Smooth muscle cell (in vitro differentiated cells): ENCODE measurements around the gene XRN1. TPM values are rescaled to one million over a fixed set of nuclear protein-coding genes. Genes with fewer than 3 reads are reported as not detected.

Source experiments
- DNase-seq: peaks from one replicate; lab custom pipeline; 2025; ENCODE audit not compliant: unreplicated experiment; lab: John Stamatoyannopoulos, UW
- H2AFZ ChIP-seq: fragments of 200-600 bp; sonication (generic); 2 replicates; pipeline ENCODE4 v1.6.0; 2016; ENCODE audit warnings: antibody characterized with exemption, low read depth, mild to moderate bottlenecking
- H3F3A ChIP-seq: fragments of 200-600 bp; sonication (generic); 2 replicates; pipeline ENCODE4 v1.6.0; 2017; ENCODE audit warnings: antibody characterized with exemption, low read depth
- H3K27ac ChIP-seq: fragments of 200-600 bp; sonication (generic); 2 replicates; pipeline ENCODE4 v1.5.1; 2016; ENCODE audit warnings: low read depth, mild to moderate bottlenecking
- H3K27me3 ChIP-seq: fragments of 200-600 bp; sonication (generic); 2 replicates; pipeline ENCODE4 v1.6.1; 2016; ENCODE audit warnings: low read depth, mild to moderate bottlenecking
- H3K36me3 ChIP-seq: fragments of 200-600 bp; sonication (generic); 2 replicates; pipeline ENCODE4 v1.5.1; 2016; ENCODE audit warnings: low read depth
- H3K4me1 ChIP-seq: fragments of 200-600 bp; sonication (generic); 2 replicates; pipeline ENCODE4 v1.5.1; 2016; ENCODE audit warnings: low read depth
- H3K4me2 ChIP-seq: fragments of 200-600 bp; sonication (generic); 2 replicates; pipeline ENCODE4 v1.6.0; 2016; ENCODE audit warnings: mild to moderate bottlenecking
- H3K4me3 ChIP-seq: fragments of 200-600 bp; sonication (generic); 2 replicates; pipeline ENCODE4 v1.5.1; 2016; ENCODE audit warnings: mild to moderate bottlenecking
- H3K79me2 ChIP-seq: fragments of 200-600 bp; sonication (generic); 2 replicates; pipeline ENCODE4 v1.6.0; 2016; ENCODE audit warnings: low read depth, mild to moderate bottlenecking
- H3K9ac ChIP-seq: fragments of 200-600 bp; sonication (generic); 2 replicates; pipeline ENCODE4 v1.6.0; 2016; ENCODE audit warnings: low read depth
- H3K9me3 ChIP-seq: fragments of 200-600 bp; sonication (generic); replicated peaks from 2 replicates; pipeline ENCODE4 v1.5.1; 2016; ENCODE audit warnings: low read depth
- H4K20me1 ChIP-seq: fragments of 200-600 bp; sonication (generic); 2 replicates; pipeline ENCODE4 v1.6.0; 2016; ENCODE audit warnings: low read depth
- WGBS: methylation state at CpG from one replicate; pipeline ENCODE4 v1.1.7; 2016; ENCODE audit warnings: low lambda C conversion rate; 5-methylcytosine and 5-hydroxymethylcytosine counted together
- polyA plus RNA-seq: library from polyadenylated mRNA; unstranded; fragments of >200 nt; fragmentation: Nextera tagmentation; extraction: Ambion mirVana; gene quantifications from 2 replicates; pipeline ENCODE4 v1.2.1, GENCODE V29; 2016
- total RNA-seq: library from RNA; depleted of rRNA; stranded (reverse); fragments of >200 nt; gene quantifications from 2 replicates; pipeline ENCODE4 v1.2.3, GENCODE V29; 2014
- TF ChIP-seq, protein P1 (sequence below): fragments of 200-600 bp; sonication (generic); IDR thresholded peaks from 2 replicates; pipeline ENCODE4 v1.5.1; 2017; ENCODE audit warnings: borderline replicate concordance, mild to moderate bottlenecking, antibody characterized with exemption; ENCODE audit not compliant: insufficient read depth, poor library complexity, severe bottlenecking

The XRN1 gene
- total and polyA plus RNA-seq, 2 experiments from 2014 or later = 7.5 to 37.1 TPM

DNA sequence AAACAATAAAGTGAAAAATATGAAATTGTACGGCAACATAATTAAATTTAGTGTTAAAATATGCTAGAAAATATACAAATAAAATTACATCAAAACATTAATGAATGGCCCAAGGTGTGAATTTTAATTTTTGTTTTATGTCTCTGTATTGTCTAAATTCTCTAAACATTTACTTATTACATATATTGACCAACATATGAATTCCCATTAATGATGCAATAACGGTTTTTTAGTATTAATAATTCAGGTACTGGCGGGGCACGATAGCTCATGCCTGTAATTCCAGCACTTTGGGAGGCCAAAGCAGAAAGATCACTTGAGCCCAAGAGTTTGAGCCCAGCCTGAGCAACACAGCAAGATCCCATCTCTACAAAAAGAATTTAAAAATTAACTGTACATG is 20.6 kb upstream of the XRN1 start:
- Histone ChIP-seq H3K4me3 (no peak overlapping the region), H3K36me3 (no peaks in the 10 kb centered on the region), H3K79me2 (no peaks in the 10 kb centered on the region), H3K9ac (no peak overlapping the region), H2AFZ (no peak overlapping the region), H3K4me2 (no peak overlapping the region), H3F3A (no peaks in the 10 kb centered on the region), H3K27ac (no peak overlapping the region), H3K4me1 (no peaks in the 10 kb centered on the region), H3K27me3 (no peaks in the 10 kb centered on the region), H4K20me1 (no peaks in the 10 kb centered on the region), H3K9me3 (no peaks in the 10 kb centered on the region)
- 96% methylated on average over 4 of the region's 4 CpGs for WGBS
- TF ChIP-seq, protein P1, sequence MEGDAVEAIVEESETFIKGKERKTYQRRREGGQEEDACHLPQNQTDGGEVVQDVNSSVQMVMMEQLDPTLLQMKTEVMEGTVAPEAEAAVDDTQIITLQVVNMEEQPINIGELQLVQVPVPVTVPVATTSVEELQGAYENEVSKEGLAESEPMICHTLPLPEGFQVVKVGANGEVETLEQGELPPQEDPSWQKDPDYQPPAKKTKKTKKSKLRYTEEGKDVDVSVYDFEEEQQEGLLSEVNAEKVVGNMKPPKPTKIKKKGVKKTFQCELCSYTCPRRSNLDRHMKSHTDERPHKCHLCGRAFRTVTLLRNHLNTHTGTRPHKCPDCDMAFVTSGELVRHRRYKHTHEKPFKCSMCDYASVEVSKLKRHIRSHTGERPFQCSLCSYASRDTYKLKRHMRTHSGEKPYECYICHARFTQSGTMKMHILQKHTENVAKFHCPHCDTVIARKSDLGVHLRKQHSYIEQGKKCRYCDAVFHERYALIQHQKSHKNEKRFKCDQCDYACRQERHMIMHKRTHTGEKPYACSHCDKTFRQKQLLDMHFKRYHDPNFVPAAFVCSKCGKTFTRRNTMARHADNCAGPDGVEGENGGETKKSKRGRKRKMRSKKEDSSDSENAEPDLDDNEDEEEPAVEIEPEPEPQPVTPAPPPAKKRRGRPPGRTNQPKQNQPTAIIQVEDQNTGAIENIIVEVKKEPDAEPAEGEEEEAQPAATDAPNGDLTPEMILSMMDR = no peak
- no peak for DNase-seq

DNA sequence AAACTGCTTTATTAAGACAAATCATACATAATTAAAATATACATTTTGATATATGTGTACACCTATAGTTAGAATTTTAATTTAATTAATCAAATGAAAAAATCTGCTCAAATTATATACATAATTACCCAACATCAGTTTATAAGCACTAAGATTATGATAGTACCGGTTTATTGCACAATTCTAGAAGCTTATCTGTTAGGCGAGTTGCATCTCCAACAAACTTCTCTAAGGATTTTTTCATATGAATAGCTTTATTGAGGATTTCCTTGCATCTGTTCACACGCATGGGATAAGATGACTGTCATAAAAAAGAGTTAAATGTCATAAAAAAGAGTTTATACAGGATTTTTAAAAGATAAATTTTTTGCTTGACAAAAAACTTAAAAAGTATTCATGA is 19.9 kb upstream of the XRN1 start:
- Histone ChIP-seq H3K79me2 (no peaks in the 10 kb centered on the region), H2AFZ (no peak overlapping the region), H3K4me1 (no peaks in the 10 kb centered on the region), H3K4me3 (no peak overlapping the region), H3K9me3 (no peaks in the 10 kb centered on the region), H3K4me2 (no peak overlapping the region), H3K36me3 (no peaks in the 10 kb centered on the region), H3K9ac (no peak overlapping the region), H3F3A (no peaks in the 10 kb centered on the region), H4K20me1 (no peaks in the 10 kb centered on the region), H3K27me3 (no peaks in the 10 kb centered on the region), H3K27ac (no peak overlapping the region)
- TF ChIP-seq, protein P1 = no peak
- no peak for DNase-seq
- 79% methylated on average over 3 of the region's 3 CpGs for WGBS

DNA sequence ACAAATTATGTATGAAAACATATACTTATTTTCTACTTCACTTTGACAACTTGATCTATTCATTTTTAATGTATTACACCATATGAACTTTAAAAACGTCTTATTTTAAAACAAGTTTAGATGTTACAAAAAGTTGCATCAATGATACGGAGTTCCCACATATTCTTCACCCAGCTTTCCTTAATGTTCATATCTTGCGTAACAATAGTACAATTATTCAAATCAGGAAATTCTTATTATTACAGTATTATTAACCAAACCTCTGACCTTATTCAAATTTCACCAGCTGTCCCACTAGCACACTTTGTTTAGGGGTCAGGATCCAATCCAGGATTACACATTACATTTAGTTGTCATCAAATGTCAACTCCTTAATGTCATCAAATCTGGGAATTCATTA is 12.9 kb upstream of the XRN1 start:
- Histone ChIP-seq H3F3A (no peaks in the 10 kb centered on the region), H4K20me1 (no peaks in the 10 kb centered on the region), H3K27me3 (no peaks in the 10 kb centered on the region), H3K4me2 (no peak overlapping the region), H3K4me1 (no peaks in the 10 kb centered on the region), H3K79me2 (no peaks in the 10 kb centered on the region), H3K36me3 (peaks cover 17% of the 10 kb centered on the region), H3K9ac (no peak overlapping the region), H3K9me3 (no peaks in the 10 kb centered on the region), H3K4me3 (no peak overlapping the region), H2AFZ (no peak overlapping the region), H3K27ac (no peak overlapping the region)
- TF ChIP-seq, protein P1 = no peak
- 95% methylated on average over 3 of the region's 3 CpGs for WGBS
- no peak for DNase-seq

DNA sequence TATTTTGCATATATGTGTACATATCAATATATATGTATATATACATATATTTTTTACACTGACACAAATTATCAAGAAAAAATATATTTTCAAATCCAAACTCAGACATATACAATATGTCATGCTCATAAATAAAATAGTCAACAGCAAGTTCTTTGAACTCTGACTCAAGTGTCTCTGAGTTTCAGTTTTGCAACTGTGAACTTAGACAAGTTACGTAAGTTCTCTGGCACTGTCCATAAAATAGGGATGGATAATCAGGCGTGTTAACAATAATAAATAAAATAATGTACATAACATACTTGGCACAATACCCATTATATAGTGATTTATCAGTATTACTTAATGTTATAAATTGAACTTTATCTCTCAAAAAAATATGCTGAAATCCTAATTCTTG is 12.1 kb upstream of the XRN1 start:
- DNase-seq = no peak

More for the DNA sequence above, 12.1 kb upstream of the XRN1 start:
- 93% methylated on average over 2 of the region's 2 CpGs for WGBS
- Histone ChIP-seq H3F3A (no peaks in the 10 kb centered on the region), H2AFZ (no peak overlapping the region), H3K4me2 (no peak overlapping the region), H3K9ac (no peak overlapping the region), H3K27me3 (no peaks in the 10 kb centered on the region), H3K4me3 (no peak overlapping the region), H3K4me1 (no peaks in the 10 kb centered on the region), H3K9me3 (no peaks in the 10 kb centered on the region), H3K36me3 (peaks cover 17% of the 10 kb centered on the region), H4K20me1 (no peaks in the 10 kb centered on the region), H3K27ac (no peak overlapping the region), H3K79me2 (no peaks in the 10 kb centered on the region)
- TF ChIP-seq, protein P1 = no peak
